GM12864 (cell line): Measurements from ENCODE around the gene TFRC.

ENCODE experiments used
- DNase-seq: peaks from one replicate; pipeline ENCODE4 v3.0.0-alpha.2; 2011; ENCODE audit warnings: low read depth
- H3K4me3 ChIP-seq: 2 replicates; pipeline ENCODE4 v1.5.1; 2011; ENCODE audit warnings: mild to moderate bottlenecking, low read depth, low read length, control low read depth
- CTCF ChIP-seq: IDR thresholded peaks from 2 replicates; pipeline ENCODE4 v1.5.1; 2011; ENCODE audit warnings: low read depth, mild to moderate bottlenecking, moderate library complexity, low read length, control low read depth, inconsistent platforms; ENCODE audit errors: missing control alignments

The TFRC gene

GRCh38 chr3:196016485-196016884, 65.4 kb downstream of the TFRC start:
- H3K4me3 ChIP-seq = no peak overlapping the region
- no peak for TF ChIP-seq CTCF
- DNase-seq = no peak

- H3K4me3 ChIP-seq = no peak overlapping the region
- no peak for DNase-seq
- TF ChIP-seq CTCF = no peak
Measured at GRCh38 chr3:196016059-196016458, 65.8 kb downstream of the TFRC start.

GRCh38 chr3:196013587-196014487, 68.1 kb downstream of the TFRC start:
- no peak overlapping the region for H3K4me3 ChIP-seq
- TF ChIP-seq CTCF = no peak
- no peak for DNase-seq

- H3K4me3 ChIP-seq = no peak overlapping the region
- no peak for DNase-seq
- TF ChIP-seq CTCF = no peak
Measured at GRCh38 chr3:196012941-196013476, 68.9 kb downstream of the TFRC start.

GRCh38 chr3:196012481-196012880, 69.4 kb downstream of the TFRC start:
- TF ChIP-seq CTCF = no peak
- no peak for DNase-seq
- H3K4me3 ChIP-seq = no peak overlapping the region

GRCh38 chr3:196009456-196009855, 72.4 kb downstream of the TFRC start:
- no peak overlapping the region for H3K4me3 ChIP-seq
- TF ChIP-seq CTCF = no peak
- no peak for DNase-seq

GRCh38 chr3:196008929-196009328, 73.0 kb downstream of the TFRC start:
- DNase-seq = no peak
- H3K4me3 ChIP-seq = no peak overlapping the region
- no peak for TF ChIP-seq CTCF
